Measurements from ENCODE around the gene ITM2C. TPM values are rescaled to one million over a fixed set of nuclear protein-coding genes. Genes with fewer than 3 reads are reported as not detected.

Gene ITM2C
- polyA plus RNA-seq, 4 donors = 325 to 928 (median 914) TPM

- no peak for DNase-seq (ENCODE audit: low read depth in 4 of 4, low spot score in 3 of 4)
These were observed 14.9 kb upstream of the ITM2C start for GRCh38 chr2:230849633-230850357.

- no peak for DNase-seq (ENCODE audit: low read depth in 4 of 4, low spot score in 3 of 4)
These were observed 14.4 kb upstream of the ITM2C start for GRCh38 chr2:230850358-230850658.

GRCh38 chr2:230852113-230852512 lies 12.6 kb upstream of the ITM2C start:
- no peak for DNase-seq (ENCODE audit: low read depth in 4 of 4, low spot score in 3 of 4)

GRCh38 chr2:230861552-230862255 lies 3.0 kb upstream of the ITM2C start:
- no peak for DNase-seq (ENCODE audit: low read depth in 4 of 4, low spot score in 3 of 4)

- DNase-seq (ENCODE audit: low read depth in 4 of 4, low spot score in 3 of 4) = no peak
These were observed 2.5 kb upstream of the ITM2C start for GRCh38 chr2:230862292-230862691.

GRCh38 chr2:230863031-230863430 lies 1.7 kb upstream of the ITM2C start:
- DNase-seq (ENCODE audit: low read depth in 4 of 4, low spot score in 3 of 4) = no peak

GRCh38 chr2:230863442-230864121 lies 1.2 kb upstream of the ITM2C start:
- DNase-seq (ENCODE audit: low read depth in 4 of 4, low spot score in 3 of 4) = no peak

- DNase-seq (ENCODE audit: low read depth in 4 of 4, low spot score in 3 of 4) = no peak
These were observed 579 bp upstream of the ITM2C start for GRCh38 chr2:230864122-230864604.

- DNase-seq (ENCODE audit: low read depth in 4 of 4, low spot score in 3 of 4) = no peak
These were observed 594 bp downstream of the ITM2C start for GRCh38 chr2:230865307-230865765.

- no peak for DNase-seq (ENCODE audit: low read depth in 4 of 4, low spot score in 3 of 4)
These were observed 1.3 kb downstream of the ITM2C start for GRCh38 chr2:230865766-230866755.

- DNase-seq (ENCODE audit: low read depth in 4 of 4, low spot score in 3 of 4) = no peak
These were observed 2.2 kb downstream of the ITM2C start for GRCh38 chr2:230866756-230867523.

- no peak for DNase-seq (ENCODE audit: low read depth in 4 of 4, low spot score in 3 of 4)
These were observed 3.6 kb downstream of the ITM2C start for GRCh38 chr2:230868161-230868946.

GRCh38 chr2:230868947-230869913 lies 4.5 kb downstream of the ITM2C start:
- DNase-seq (ENCODE audit: low read depth in 4 of 4, low spot score in 3 of 4) = peak in 1 of 4 donors; percentile 78

- DNase-seq (ENCODE audit: low read depth in 4 of 4, low spot score in 3 of 4) = no peak
These were observed 5.3 kb downstream of the ITM2C start for GRCh38 chr2:230869914-230870543.

GRCh38 chr2:230870544-230871360 lies 6.0 kb downstream of the ITM2C start:
- no peak for DNase-seq (ENCODE audit: low read depth in 4 of 4, low spot score in 3 of 4)

Measured in left renal pelvis (tissue), 4 donors.